Activated T-cell treated with anti-CD3 and anti-CD28 coated beads, Interleukin-2, amount 50 U/mL, for 24 hours (primary cell): Measurements from ENCODE around the gene SDCCAG8.

Experiments used
- DNase-seq: peaks from one replicate; pipeline ENCODE4 v3.0.0-alpha.2; 2020
- H3K27ac Mint-ChIP-seq: 2 replicates; pipeline ENCODE4 v1.8.0; 2020; ENCODE audit warnings: mild to moderate bottlenecking, mixed read lengths
- H3K27me3 Mint-ChIP-seq: 2 replicates; pipeline ENCODE4 v1.8.0; 2020; ENCODE audit warnings: mixed read lengths
- H3K36me3 Mint-ChIP-seq: 2 replicates; pipeline ENCODE4 v1.8.0; 2020; ENCODE audit warnings: low read depth, mixed read lengths
- H3K4me1 Mint-ChIP-seq: 2 replicates; pipeline ENCODE4 v1.8.0; 2020; ENCODE audit warnings: low read depth, mixed read lengths
- H3K4me3 Mint-ChIP-seq: 2 replicates; pipeline ENCODE4 v1.8.0; 2020; ENCODE audit warnings: mild to moderate bottlenecking, moderate library complexity, mixed read lengths
- H3K9me3 Mint-ChIP-seq: 2 replicates; pipeline ENCODE4 v1.8.0; 2020; ENCODE audit warnings: mixed read lengths

Gene SDCCAG8

GRCh38 chr1:243348331-243348730 is 92.5 kb downstream of the SDCCAG8 start:
- no peak for DNase-seq
- Mint-ChIP-seq H3K9me3 (no peaks in the 10 kb centered on the region), H3K27me3 (no peaks in the 10 kb centered on the region), H3K27ac (no peak overlapping the region), H3K36me3 (peaks cover 49% of the 10 kb centered on the region), H3K4me3 (no peak overlapping the region), H3K4me1 (peaks cover 7% of the 10 kb centered on the region)

GRCh38 chr1:243349128-243349527 is 93.3 kb downstream of the SDCCAG8 start:
- Mint-ChIP-seq H3K4me1 (peaks cover 14% of the 10 kb centered on the region), H3K27ac (no peak overlapping the region), H3K9me3 (no peaks in the 10 kb centered on the region), H3K4me3 (no peak overlapping the region), H3K36me3 (peaks cover 51% of the 10 kb centered on the region), H3K27me3 (no peaks in the 10 kb centered on the region)
- no peak for DNase-seq

- Mint-ChIP-seq H3K36me3 (peaks cover 48% of the 10 kb centered on the region), H3K4me3 (no peak overlapping the region), H3K9me3 (no peaks in the 10 kb centered on the region), H3K4me1 (peaks cover 18% of the 10 kb centered on the region), H3K27ac (no peak overlapping the region), H3K27me3 (no peaks in the 10 kb centered on the region)
- no peak for DNase-seq
These were observed 95.5 kb downstream of the SDCCAG8 start for GRCh38 chr1:243351337-243351736.

- no peak for DNase-seq
- H3K36me3 Mint-ChIP-seq, result peaks cover 36% of the 10 kb centered on the region
- H3K9me3 Mint-ChIP-seq, result no peaks in the 10 kb centered on the region
- peak overlapping the region; percentile 12 for H3K4me3 Mint-ChIP-seq
- H3K27ac Mint-ChIP-seq, result no peak overlapping the region
- H3K4me1 Mint-ChIP-seq, result peaks cover 18% of the 10 kb centered on the region
- H3K27me3 Mint-ChIP-seq, result no peaks in the 10 kb centered on the region
These were observed 98.8 kb downstream of the SDCCAG8 start for GRCh38 chr1:243354511-243355153.

GRCh38 chr1:243363832-243364231 is 108.0 kb downstream of the SDCCAG8 start:
- Mint-ChIP-seq H3K36me3 (peaks cover 21% of the 10 kb centered on the region), H3K4me3 (no peak overlapping the region), H3K4me1 (no peaks in the 10 kb centered on the region), H3K27ac (no peak overlapping the region), H3K9me3 (no peaks in the 10 kb centered on the region), H3K27me3 (no peaks in the 10 kb centered on the region)
- no peak for DNase-seq

GRCh38 chr1:243364330-243364729 is 108.5 kb downstream of the SDCCAG8 start:
- Mint-ChIP-seq H3K36me3 (peaks cover 25% of the 10 kb centered on the region), H3K27me3 (no peaks in the 10 kb centered on the region), H3K4me1 (no peaks in the 10 kb centered on the region), H3K9me3 (no peaks in the 10 kb centered on the region), H3K4me3 (no peak overlapping the region), H3K27ac (no peak overlapping the region)
- no peak for DNase-seq

- H3K36me3 Mint-ChIP-seq, result peaks cover 26% of the 10 kb centered on the region
- DNase-seq, result no peak
- H3K27ac Mint-ChIP-seq, result no peak overlapping the region
- no peaks in the 10 kb centered on the region for H3K27me3 Mint-ChIP-seq
- H3K4me3 Mint-ChIP-seq, result no peak overlapping the region
- no peaks in the 10 kb centered on the region for H3K4me1 Mint-ChIP-seq
- no peaks in the 10 kb centered on the region for H3K9me3 Mint-ChIP-seq
These were observed 109.0 kb downstream of the SDCCAG8 start for GRCh38 chr1:243364866-243365265.

- Mint-ChIP-seq H3K36me3 (peaks cover 30% of the 10 kb centered on the region), H3K4me3 (no peak overlapping the region), H3K9me3 (no peaks in the 10 kb centered on the region), H3K27ac (no peak overlapping the region), H3K4me1 (no peaks in the 10 kb centered on the region), H3K27me3 (no peaks in the 10 kb centered on the region)
- DNase-seq, result no peak
These were observed 111.5 kb downstream of the SDCCAG8 start for GRCh38 chr1:243367314-243367713.

GRCh38 chr1:243374412-243374811 is 118.6 kb downstream of the SDCCAG8 start:
- Mint-ChIP-seq H3K36me3 (peaks cover 43% of the 10 kb centered on the region), H3K27me3 (no peaks in the 10 kb centered on the region), H3K27ac (no peak overlapping the region), H3K9me3 (peaks cover 19% of the 10 kb centered on the region), H3K4me1 (no peaks in the 10 kb centered on the region), H3K4me3 (no peak overlapping the region)
- DNase-seq, result no peak

GRCh38 chr1:243375596-243375995 is 119.8 kb downstream of the SDCCAG8 start:
- Mint-ChIP-seq H3K27me3 (no peaks in the 10 kb centered on the region), H3K9me3 (peaks cover 19% of the 10 kb centered on the region), H3K36me3 (peaks cover 48% of the 10 kb centered on the region), H3K27ac (no peak overlapping the region), H3K4me1 (no peaks in the 10 kb centered on the region), H3K4me3 (no peak overlapping the region)
- DNase-seq, result no peak

- H3K27me3 Mint-ChIP-seq, result no peaks in the 10 kb centered on the region
- no peaks in the 10 kb centered on the region for H3K4me1 Mint-ChIP-seq
These were observed 122.8 kb downstream of the SDCCAG8 start for GRCh38 chr1:243378669-243379068.

GRCh38 chr1:243379208-243379607 is 123.4 kb downstream of the SDCCAG8 start:
- no peaks in the 10 kb centered on the region for H3K4me1 Mint-ChIP-seq

More at GRCh38 chr1:243378669-243379068, 122.8 kb downstream of the SDCCAG8 start:
- no peak for DNase-seq
- peaks cover 11% of the 10 kb centered on the region for H3K9me3 Mint-ChIP-seq
- H3K4me3 Mint-ChIP-seq, result no peak overlapping the region
- peaks cover 55% of the 10 kb centered on the region for H3K36me3 Mint-ChIP-seq
- H3K27ac Mint-ChIP-seq, result no peak overlapping the region

GRCh38 chr1:243379706-243380105 is 123.9 kb downstream of the SDCCAG8 start:
- H3K9me3 Mint-ChIP-seq, result peaks cover under 1% of the 10 kb centered on the region
- peaks cover 51% of the 10 kb centered on the region for H3K36me3 Mint-ChIP-seq
- no peak overlapping the region for H3K4me3 Mint-ChIP-seq
- no peaks in the 10 kb centered on the region for H3K4me1 Mint-ChIP-seq
- no peaks in the 10 kb centered on the region for H3K27me3 Mint-ChIP-seq
- no peak for DNase-seq
- no peak overlapping the region for H3K27ac Mint-ChIP-seq

More at GRCh38 chr1:243379208-243379607, 123.4 kb downstream of the SDCCAG8 start:
- no peak overlapping the region for H3K4me3 Mint-ChIP-seq
- H3K9me3 Mint-ChIP-seq, result peaks cover 5% of the 10 kb centered on the region
- peaks cover 55% of the 10 kb centered on the region for H3K36me3 Mint-ChIP-seq
- H3K27ac Mint-ChIP-seq, result no peak overlapping the region
- no peaks in the 10 kb centered on the region for H3K27me3 Mint-ChIP-seq
- no peak for DNase-seq

GRCh38 chr1:243388276-243388675 is 132.4 kb downstream of the SDCCAG8 start:
- peaks cover 17% of the 10 kb centered on the region for H3K36me3 Mint-ChIP-seq

GRCh38 chr1:243390162-243390791 is 134.4 kb downstream of the SDCCAG8 start:
- Mint-ChIP-seq H3K27ac (peak overlapping the region; percentile 68), H3K4me3 (no peak overlapping the region), H3K9me3 (no peaks in the 10 kb centered on the region), H3K36me3 (peaks cover 13% of the 10 kb centered on the region), H3K27me3 (no peaks in the 10 kb centered on the region), H3K4me1 (peaks cover 9% of the 10 kb centered on the region)
- DNase-seq, result no peak

More at GRCh38 chr1:243388276-243388675, 132.4 kb downstream of the SDCCAG8 start:
- no peak overlapping the region for H3K4me3 Mint-ChIP-seq
- H3K27me3 Mint-ChIP-seq, result no peaks in the 10 kb centered on the region
- H3K27ac Mint-ChIP-seq, result no peak overlapping the region
- no peak for DNase-seq
- H3K4me1 Mint-ChIP-seq, result peaks cover 9% of the 10 kb centered on the region
- H3K9me3 Mint-ChIP-seq, result no peaks in the 10 kb centered on the region
